Measurements from ENCODE around the gene CD22. TPM values are rescaled to one million over a fixed set of nuclear protein-coding genes. Genes with fewer than 3 reads are reported as not detected.
"Not testable (repeated sequence)": the region's sequence is repeated elsewhere in the genome, so short reads cannot be mapped to it uniquely, and the experiment has no call there.

CD22 gene
- total RNA-seq = 1 to 10 TPM in 1 of 2 experiments, under 1 TPM in 1; 0.75 to 1.2 TPM

DNA sequence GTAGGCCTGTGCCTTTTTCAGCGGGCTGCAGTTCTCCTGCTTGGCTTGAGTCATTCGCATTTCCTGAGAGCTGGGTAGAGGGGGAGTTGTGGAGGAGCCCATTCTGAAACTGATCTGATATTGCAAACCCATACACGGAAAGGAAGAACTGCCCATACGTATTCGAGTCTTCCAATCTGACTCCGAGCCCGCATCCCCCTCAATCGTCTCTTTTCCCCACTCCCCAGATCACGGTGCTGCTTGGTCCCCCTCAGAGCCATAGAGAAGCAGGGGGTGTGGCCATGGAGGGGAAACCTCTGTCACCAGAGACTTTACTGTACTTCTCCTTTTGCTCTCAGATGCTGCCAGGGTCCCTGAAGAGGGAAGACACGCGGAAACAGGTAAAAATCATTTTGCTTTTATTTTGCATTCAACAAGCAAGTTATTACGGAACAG, at the start of gene CD22:
Gene CD22 (plus strand): TSS at position 337 of the 435 bp plus-strand sequence. CDS start 2,854 bp downstream, outside the sequence.
- Mint-ChIP-seq H3K4me3 (no peak within 1 kb of the TSS), H3K27ac (no peak within 1 kb of the TSS), H3K9me3 (no peaks in the 10 kb centered on the region), H3K36me3 (no peaks in the 10 kb centered on the region), H3K4me1 (ENCODE audit: low read depth) (peaks cover 13% of the 10 kb centered on the region), H3K27me3 (peaks cover 11% of the 10 kb centered on the region)
- POLR2A ChIA-PET = no interaction called here
- DNase-seq = no peak
- intact Hi-C loops (cut with micrococcal nuclease) = no loop called here
- CTCF ChIA-PET = interaction anchor here (1.0 to 1.2 kb wide), 2 partner anchors 142 to 166 kb away, joined by 3 read pairs; no protein-coding TSS in a partner anchor

DNA sequence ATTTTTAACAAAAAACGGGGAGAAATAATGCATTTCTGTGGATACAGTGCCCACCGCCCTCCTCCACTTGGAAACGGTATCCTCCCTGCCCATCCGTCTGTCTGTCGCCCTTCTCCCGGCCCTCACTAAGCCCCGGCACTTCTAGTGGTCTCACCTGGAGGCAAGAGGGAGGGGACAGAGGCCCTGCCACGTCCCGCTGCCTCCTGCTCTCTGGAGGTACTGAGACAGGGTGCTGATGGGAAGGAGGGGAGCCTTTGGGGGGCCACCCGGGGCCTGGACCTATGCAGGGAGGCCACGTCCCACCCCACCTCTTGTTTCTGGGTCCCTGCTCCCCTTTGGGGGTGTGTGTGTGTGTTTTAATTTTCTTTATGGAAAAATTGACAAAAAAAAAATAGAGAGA, 49.6 kb upstream of the CD22 start:
- no peaks in the 10 kb centered on the region for H3K9me3 Mint-ChIP-seq
- no peak overlapping the region for H3K27ac Mint-ChIP-seq
- H3K27me3 Mint-ChIP-seq = peaks cover 14% of the 10 kb centered on the region
- DNase-seq = no peak
- peaks cover 2% of the 10 kb centered on the region for H3K4me1 Mint-ChIP-seq (ENCODE audit: low read depth)
- ChIA-PET CTCF (interaction anchor here (0.8 kb wide), 1 partner anchor 215 kb away, joined by 3 read pairs; no protein-coding TSS in a partner anchor), POLR2A (no interaction called here)
- intact Hi-C loops (cut with micrococcal nuclease) = no loop called here
- H3K36me3 Mint-ChIP-seq = peaks cover 20% of the 10 kb centered on the region
- no peak overlapping the region for H3K4me3 Mint-ChIP-seq

DNA sequence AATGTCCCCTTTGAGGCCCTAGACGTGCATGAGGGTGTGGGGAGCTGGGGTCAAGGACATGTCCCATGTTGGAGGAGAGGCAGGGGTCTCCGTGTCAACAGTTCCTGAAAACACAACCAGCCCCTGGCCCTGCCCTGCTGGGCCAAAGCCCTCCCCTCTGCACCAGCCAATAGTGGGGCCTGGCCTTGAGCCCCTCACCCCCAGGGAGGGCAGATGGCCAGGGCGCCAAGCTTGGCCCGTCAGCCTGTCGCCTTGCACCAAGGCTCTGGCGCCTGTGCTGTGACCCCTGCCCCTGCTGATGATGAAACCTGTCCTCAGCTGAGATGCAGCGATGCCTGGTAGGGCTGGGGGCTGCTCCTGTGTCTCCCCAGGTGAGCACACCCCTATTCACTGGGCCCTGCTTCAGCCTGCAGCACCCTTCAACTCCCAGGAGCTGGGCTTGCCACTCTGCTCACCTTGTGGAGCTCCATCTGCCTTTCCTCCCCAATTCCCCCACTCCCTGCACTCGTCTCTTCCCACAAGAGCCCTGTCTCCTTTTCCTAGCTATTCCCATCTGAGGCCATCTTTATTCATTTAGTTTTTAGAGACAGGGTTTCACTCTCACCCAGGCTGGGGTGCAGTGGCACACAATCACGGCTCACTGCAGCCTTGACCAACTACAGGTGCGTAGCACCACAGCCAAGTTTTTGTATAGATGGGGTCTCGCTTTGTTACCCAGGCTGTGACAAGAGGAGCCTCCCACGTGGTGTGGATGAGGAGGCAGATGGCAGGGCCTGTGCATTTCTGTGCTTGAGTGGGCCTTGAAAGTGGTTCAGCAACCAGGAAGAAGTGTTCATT, 48.8 kb upstream of the CD22 start:
- Mint-ChIP-seq H3K36me3 (peaks cover 14% of the 10 kb centered on the region), H3K27ac (no peak overlapping the region), H3K4me3 (no peak overlapping the region), H3K9me3 (no peaks in the 10 kb centered on the region), H3K27me3 (peaks cover 17% of the 10 kb centered on the region), H3K4me1 (ENCODE audit: low read depth) (peaks cover 2% of the 10 kb centered on the region)
- CTCF ChIA-PET = interaction anchor here (1.3 kb wide), 1 partner anchor 138 kb away, joined by 3 read pairs; no protein-coding TSS in a partner anchor
- POLR2A ChIA-PET = interaction anchor here (0.8 kb wide), 1 partner anchor 70 kb away, joined by 3 read pairs; no protein-coding TSS in a partner anchor
- no peak for DNase-seq
- intact Hi-C loops (cut with micrococcal nuclease) = no loop called here

DNA sequence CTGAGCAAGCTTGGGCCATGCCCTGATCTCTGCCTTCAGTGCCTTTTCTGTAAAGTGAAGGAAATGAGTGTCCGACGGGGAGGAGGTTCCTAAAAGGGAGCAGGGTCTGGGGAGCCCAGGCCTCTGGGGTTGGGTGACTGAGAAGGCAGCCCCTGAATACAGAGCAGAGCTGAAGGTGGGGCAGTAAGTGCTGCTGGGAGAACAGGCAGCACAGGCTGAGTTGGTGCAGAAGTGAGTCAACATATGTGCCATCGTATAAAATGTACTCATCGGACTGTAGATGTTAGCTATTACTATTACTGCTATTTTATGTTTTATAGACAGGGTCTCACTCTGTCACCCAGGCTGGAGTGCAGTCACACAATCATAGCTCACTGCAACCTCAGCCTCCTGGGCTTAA, 47.7 kb upstream of the CD22 start:
- CTCF ChIA-PET = interaction anchor here (1.3 kb wide), 1 partner anchor 139 kb away, joined by 3 read pairs; no protein-coding TSS in a partner anchor
- intact Hi-C loops (cut with micrococcal nuclease) = no loop called here
- Mint-ChIP-seq H3K27ac (no peak overlapping the region), H3K4me3 (no peak overlapping the region), H3K4me1 (ENCODE audit: low read depth) (peaks cover 2% of the 10 kb centered on the region), H3K9me3 (no peaks in the 10 kb centered on the region), H3K36me3 (peaks cover 5% of the 10 kb centered on the region), H3K27me3 (peaks cover 19% of the 10 kb centered on the region)
- POLR2A ChIA-PET = no interaction called here
- no peak for DNase-seq

DNA sequence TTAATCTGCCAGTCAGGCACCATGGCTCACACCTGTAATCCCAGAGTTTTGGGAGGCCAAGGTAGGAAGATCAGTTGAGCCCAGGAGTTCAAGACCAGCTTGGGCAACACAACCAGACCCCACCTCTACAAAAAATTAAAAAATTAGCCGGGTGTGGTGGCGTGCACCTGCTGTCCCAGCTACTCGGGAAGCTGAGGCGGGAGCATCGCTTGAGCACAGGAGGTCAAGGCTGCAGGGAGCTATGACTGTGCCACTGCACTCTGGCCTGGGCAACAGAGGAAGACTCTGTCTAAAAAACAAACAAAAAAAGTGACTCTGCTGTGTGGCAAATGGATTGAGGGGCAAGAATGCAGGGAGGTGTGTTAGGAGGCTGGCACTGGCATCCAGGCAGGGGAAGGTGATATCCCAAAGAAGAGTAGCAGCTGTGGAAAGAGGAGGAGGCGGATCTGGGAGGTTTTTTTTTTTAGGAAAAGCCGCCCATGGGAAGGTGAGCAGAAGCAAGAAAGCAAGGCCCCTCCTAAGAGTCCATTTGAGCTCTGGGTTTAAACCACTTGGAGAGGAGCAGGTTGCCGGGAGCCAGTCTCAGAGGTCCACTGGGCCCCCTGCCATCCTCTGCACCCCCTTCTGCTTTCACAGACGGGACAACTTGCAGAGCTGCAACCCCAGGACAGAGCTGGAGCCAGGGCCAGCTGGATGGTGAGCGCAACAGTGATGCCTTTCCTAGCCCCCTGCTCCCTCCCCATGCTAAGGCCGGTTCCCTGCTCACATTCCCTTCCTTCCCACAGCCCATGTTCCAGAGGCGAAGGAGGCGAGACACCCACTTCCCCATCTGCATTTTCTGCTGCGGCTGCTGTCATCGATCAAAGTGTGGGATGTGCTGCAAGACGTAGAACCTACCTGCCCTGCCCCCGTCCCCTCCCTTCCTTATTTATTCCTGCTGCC, 44.6 kb upstream of the CD22 start:
- ChIA-PET CTCF (interaction anchor here (0.7 kb wide), 1 partner anchor 63 kb away, joined by 3 read pairs; no protein-coding TSS in a partner anchor), POLR2A (interaction anchor here (1.4 kb wide), 1 partner anchor 9 kb away, joined by 4 read pairs; no protein-coding TSS in a partner anchor)
- no peak for DNase-seq
- Mint-ChIP-seq H3K4me1 (ENCODE audit: low read depth) (peaks cover 2% of the 10 kb centered on the region), H3K9me3 (no peaks in the 10 kb centered on the region), H3K27me3 (peaks cover 19% of the 10 kb centered on the region), H3K36me3 (no peaks in the 10 kb centered on the region), H3K27ac (no peak overlapping the region), H3K4me3 (no peak overlapping the region)
- intact Hi-C loops (cut with micrococcal nuclease) = no loop called here

DNA sequence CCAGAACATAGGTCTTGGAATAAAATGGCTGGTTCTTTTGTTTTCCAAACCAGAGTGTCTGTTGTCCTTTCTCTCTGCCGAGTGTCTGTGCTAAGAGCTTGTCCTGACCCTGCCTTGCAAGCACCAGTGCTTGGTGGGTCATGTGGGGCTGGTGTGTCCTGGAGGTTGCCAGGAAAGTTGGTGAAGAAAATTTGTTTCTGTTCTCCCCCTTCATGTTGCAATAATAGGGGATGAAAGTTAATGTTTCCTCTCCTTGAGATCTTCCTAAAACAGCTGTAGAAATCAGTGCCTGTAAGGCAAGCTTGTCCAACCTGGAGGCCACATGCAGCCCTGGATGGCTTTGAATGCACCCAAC, 43.9 kb upstream of the CD22 start:
- ChIA-PET POLR2A (interaction anchor here (1.4 kb wide), 1 partner anchor 10 kb away, joined by 4 read pairs; no protein-coding TSS in a partner anchor), CTCF (interaction anchor here (0.7 kb wide), 1 partner anchor 62 kb away, joined by 3 read pairs; no protein-coding TSS in a partner anchor)
- Mint-ChIP-seq H3K27me3 (peaks cover 19% of the 10 kb centered on the region), H3K4me1 (ENCODE audit: low read depth) (peaks cover 2% of the 10 kb centered on the region), H3K36me3 (no peaks in the 10 kb centered on the region), H3K4me3 (no peak overlapping the region), H3K27ac (no peak overlapping the region), H3K9me3 (no peaks in the 10 kb centered on the region)
- intact Hi-C loops (cut with micrococcal nuclease) = no loop called here
- DNase-seq = no peak

DNA sequence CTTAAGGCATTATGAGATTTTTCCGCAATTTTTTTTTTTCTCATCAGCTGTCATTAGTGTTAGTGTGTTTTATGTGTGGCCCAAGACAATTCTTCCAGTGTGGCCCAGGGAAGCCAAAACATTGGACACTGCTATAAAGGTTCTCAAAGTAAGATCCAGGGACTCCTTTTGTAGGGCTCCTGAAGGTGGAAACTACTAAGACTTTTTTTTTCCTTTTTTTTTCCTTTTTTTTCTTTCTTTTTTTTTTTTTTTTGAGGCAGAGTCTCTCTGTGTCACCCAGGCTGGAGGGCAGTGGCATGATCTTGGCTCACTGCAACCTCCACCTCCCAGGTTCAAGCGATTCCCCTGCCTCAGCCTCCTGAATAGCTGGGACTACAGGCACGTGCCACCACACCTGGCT, 43.5 kb upstream of the CD22 start:
- H3K36me3 Mint-ChIP-seq; H3K9me3 Mint-ChIP-seq; DNase-seq; intact Hi-C loops (cut with micrococcal nuclease); H3K27ac Mint-ChIP-seq; H3K4me1 Mint-ChIP-seq (ENCODE audit: low read depth); POLR2A ChIA-PET; H3K4me3 Mint-ChIP-seq: not testable (repeated sequence)
- peaks cover 19% of the 10 kb centered on the region for H3K27me3 Mint-ChIP-seq
- CTCF ChIA-PET = interaction anchor here (1.1 kb wide), 1 partner anchor 219 kb away, joined by 3 read pairs; no protein-coding TSS in a partner anchor

DNA sequence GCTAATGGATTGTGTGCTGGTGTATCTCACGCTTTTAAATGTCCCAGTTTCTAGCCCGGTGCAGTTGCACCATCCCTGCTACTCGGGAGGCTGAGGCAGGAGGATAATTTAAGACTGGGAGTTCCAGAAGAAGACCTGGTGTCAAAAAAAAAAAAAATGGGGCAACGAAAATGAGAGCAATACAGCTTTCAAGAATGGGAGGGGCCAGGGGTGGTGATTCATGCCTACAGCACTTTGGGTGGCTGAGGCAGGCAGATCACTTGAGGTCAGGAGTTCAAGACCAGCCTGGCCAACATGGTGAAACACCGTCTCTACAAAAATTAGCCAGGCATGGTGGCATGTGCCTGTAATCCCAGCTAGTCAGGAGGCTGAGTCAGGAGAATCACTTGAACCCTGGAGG, 42.9 kb upstream of the CD22 start:
- CTCF ChIA-PET = interaction anchor here (1.1 kb wide), 1 partner anchor 219 kb away, joined by 3 read pairs; no protein-coding TSS in a partner anchor
- intact Hi-C loops (cut with micrococcal nuclease); H3K36me3 Mint-ChIP-seq; H3K4me1 Mint-ChIP-seq (ENCODE audit: low read depth); POLR2A ChIA-PET; H3K27ac Mint-ChIP-seq; H3K4me3 Mint-ChIP-seq; H3K9me3 Mint-ChIP-seq: not testable (repeated sequence)
- peak; percentile 29 for DNase-seq
- peaks cover 19% of the 10 kb centered on the region for H3K27me3 Mint-ChIP-seq

DNA sequence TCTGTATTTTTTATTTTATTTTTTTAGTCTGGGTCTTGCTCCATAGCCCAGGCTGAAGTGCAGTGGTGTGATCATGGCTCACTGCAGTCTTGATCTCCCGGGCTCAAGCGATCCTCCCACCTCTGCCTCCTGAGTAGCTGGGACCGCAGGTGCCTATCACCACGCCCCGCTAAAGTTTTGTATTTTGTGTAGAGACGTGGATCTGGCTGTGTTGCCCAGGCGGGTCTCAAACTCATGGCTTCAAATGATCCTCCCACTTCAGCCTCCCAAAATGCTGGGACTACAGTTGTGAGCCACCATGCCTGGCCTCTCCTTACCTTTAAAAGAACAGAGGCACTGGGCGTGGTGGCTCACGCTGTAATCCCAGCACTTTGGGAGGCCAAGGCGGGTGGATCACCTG, 41.3 kb upstream of the CD22 start:
- H3K4me1 Mint-ChIP-seq (ENCODE audit: low read depth) = no peaks in the 10 kb centered on the region
- no peaks in the 10 kb centered on the region for H3K36me3 Mint-ChIP-seq
- intact Hi-C loops (cut with micrococcal nuclease) = no loop called here
- DNase-seq = no peak
- ChIA-PET POLR2A (no interaction called here), CTCF (interaction anchor here (1.1 kb wide), 1 partner anchor 17 kb away, joined by 3 read pairs; no protein-coding TSS in a partner anchor)
- H3K27ac Mint-ChIP-seq = no peak overlapping the region
- peaks cover 12% of the 10 kb centered on the region for H3K27me3 Mint-ChIP-seq
- H3K4me3 Mint-ChIP-seq = no peak overlapping the region
- H3K9me3 Mint-ChIP-seq = no peaks in the 10 kb centered on the region

DNA sequence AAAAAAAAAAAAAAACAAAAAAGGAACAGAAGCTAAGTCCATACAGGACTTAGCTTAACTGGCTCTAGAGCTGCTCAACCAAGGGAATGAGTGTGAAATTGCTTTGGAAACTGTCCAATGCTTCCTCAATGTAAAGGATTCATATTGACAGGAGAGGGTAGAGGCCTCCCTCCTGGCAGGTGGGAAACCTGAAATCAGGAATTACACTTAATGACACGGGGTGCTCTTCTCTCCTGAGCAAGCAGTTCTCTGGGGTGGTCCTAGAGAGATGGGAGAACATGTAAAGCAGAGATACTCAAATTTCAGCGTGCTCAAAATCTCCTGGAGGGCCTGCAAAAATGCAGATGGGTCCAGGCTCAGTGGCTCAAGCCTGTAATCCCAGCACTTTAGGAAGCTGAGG, 40.7 kb upstream of the CD22 start:
- H3K27me3 Mint-ChIP-seq = peaks cover 6% of the 10 kb centered on the region
- no peak overlapping the region for H3K4me3 Mint-ChIP-seq
- H3K9me3 Mint-ChIP-seq = no peaks in the 10 kb centered on the region
- no peaks in the 10 kb centered on the region for H3K36me3 Mint-ChIP-seq
- DNase-seq = no peak
- no peaks in the 10 kb centered on the region for H3K4me1 Mint-ChIP-seq (ENCODE audit: low read depth)
- intact Hi-C loops (cut with micrococcal nuclease) = no loop called here
- ChIA-PET POLR2A (no interaction called here), CTCF (interaction anchor here (1.1 kb wide), 1 partner anchor 16 kb away, joined by 3 read pairs; no protein-coding TSS in a partner anchor)
- no peak overlapping the region for H3K27ac Mint-ChIP-seq

DNA sequence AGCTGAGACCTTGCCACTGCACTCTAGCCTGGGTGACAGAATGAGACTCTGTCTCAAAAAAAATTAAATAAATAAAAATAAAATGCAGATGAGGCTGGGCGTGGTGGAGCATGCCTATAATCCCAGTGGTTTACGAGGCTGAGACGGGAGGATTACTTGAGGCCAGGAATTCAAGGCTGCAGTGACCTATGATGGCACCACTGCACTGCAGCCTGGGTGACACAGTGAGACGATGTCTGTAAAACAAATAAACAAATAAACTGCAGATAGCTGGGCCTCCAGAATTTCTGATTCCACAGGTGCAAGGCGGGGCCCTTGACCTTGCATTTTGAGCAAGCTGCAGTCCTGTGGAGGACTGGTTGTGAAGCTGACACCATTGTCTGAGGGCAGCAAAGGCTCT, 40.1 kb upstream of the CD22 start:
- CTCF ChIA-PET = interaction anchor here (1.1 kb wide), 1 partner anchor 15 kb away, joined by 3 read pairs; no protein-coding TSS in a partner anchor
- Mint-ChIP-seq H3K27ac (no peak overlapping the region), H3K36me3 (no peaks in the 10 kb centered on the region), H3K9me3 (no peaks in the 10 kb centered on the region), H3K4me1 (ENCODE audit: low read depth) (no peaks in the 10 kb centered on the region), H3K4me3 (no peak overlapping the region), H3K27me3 (peaks cover 4% of the 10 kb centered on the region)
- intact Hi-C loops (cut with micrococcal nuclease) = no loop called here
- POLR2A ChIA-PET = no interaction called here
- no peak for DNase-seq

Measured in activated CD4-positive, alpha-beta memory T cell treated with anti-CD3 and anti-CD28 coated beads for 36 hours (primary cell).